Keratinocyte (primary cell): ENCODE measurements around the gene SDR9C7.

Experiments used
- EZH2 ChIP-seq: IDR thresholded peaks from one replicate; pipeline ENCODE4 v1.6.1; 2012; ENCODE audit warnings: inconsistent platforms, mild to moderate bottlenecking, low read length, moderate library complexity
- TF ChIP-seq, protein P1 (sequence below), 3 experiments: IDR thresholded peaks in 1 of 3; conservative IDR thresholded peaks in 1 of 3; optimal IDR thresholded peaks in 1 of 3; 2 replicates in 2 of 3; 3 replicates in 1 of 3; pipeline versions ENCODE3 to v1.5.1; 2011; ENCODE audit warnings: low read length in 3 of 3, mild to moderate bottlenecking in 3 of 3, moderate library complexity in 2 of 3, control low read depth in 1 of 3, inconsistent platforms in 1 of 3; ENCODE audit not compliant: insufficient read depth in 2 of 3; ENCODE audit errors: extremely low read depth in 1 of 3

DNA sequence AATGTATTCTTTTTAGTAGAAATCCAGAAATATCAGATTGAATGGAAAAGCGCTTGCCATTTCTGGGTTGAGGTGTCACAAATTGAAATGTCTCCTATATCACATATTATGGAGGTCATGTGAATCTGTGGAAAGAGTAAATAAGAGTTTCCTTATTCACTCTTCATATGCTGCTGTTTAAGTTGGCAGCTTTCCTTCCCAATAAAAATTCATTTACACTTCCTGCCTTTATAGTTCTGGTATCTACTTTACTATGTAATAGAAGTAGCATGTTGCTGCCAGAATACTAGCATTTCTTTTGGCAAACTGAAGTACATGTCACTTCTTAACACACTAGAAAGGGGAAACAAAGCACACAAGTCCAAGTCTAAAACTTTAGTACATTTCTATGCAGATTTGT lies 60.8 kb downstream of the SDR9C7 start:
- TF ChIP-seq, protein P1, sequence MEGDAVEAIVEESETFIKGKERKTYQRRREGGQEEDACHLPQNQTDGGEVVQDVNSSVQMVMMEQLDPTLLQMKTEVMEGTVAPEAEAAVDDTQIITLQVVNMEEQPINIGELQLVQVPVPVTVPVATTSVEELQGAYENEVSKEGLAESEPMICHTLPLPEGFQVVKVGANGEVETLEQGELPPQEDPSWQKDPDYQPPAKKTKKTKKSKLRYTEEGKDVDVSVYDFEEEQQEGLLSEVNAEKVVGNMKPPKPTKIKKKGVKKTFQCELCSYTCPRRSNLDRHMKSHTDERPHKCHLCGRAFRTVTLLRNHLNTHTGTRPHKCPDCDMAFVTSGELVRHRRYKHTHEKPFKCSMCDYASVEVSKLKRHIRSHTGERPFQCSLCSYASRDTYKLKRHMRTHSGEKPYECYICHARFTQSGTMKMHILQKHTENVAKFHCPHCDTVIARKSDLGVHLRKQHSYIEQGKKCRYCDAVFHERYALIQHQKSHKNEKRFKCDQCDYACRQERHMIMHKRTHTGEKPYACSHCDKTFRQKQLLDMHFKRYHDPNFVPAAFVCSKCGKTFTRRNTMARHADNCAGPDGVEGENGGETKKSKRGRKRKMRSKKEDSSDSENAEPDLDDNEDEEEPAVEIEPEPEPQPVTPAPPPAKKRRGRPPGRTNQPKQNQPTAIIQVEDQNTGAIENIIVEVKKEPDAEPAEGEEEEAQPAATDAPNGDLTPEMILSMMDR (optimal IDR thresholded peaks at IDR 0.05 in 1 of 3, IDR thresholded peaks at IDR 0.05 in 1 of 3, conservative IDR thresholded peaks at IDR 0.05 in 1 of 3; ENCODE audit: extremely low read depth in 1 of 3, insufficient read depth in 2 of 3, low read length in 3 of 3): no peak
- TF ChIP-seq EZH2: no peak
